Endothelial cell (in vitro differentiated cells): ENCODE results near the gene ELMOD3. TPM values are rescaled to one million over a fixed set of nuclear protein-coding genes. Genes with fewer than 3 reads are reported as not detected.

Source experiments
- DNase-seq: peaks from one replicate; pipeline ENCODE4 v3.0.0; 2021; ENCODE audit warnings: low spot score
- H3K27ac Mint-ChIP-seq: one replicate; pipeline ENCODE4 v1.8.0; 2021; ENCODE audit warnings: mixed read lengths, inconsistent platforms; ENCODE audit not compliant: unreplicated experiment
- H3K27me3 Mint-ChIP-seq: one replicate; pipeline ENCODE4 v1.8.0; 2021; ENCODE audit warnings: mild to moderate bottlenecking, moderate library complexity, mixed read lengths, inconsistent platforms; ENCODE audit not compliant: unreplicated experiment
- H3K36me3 Mint-ChIP-seq: one replicate; pipeline ENCODE4 v1.8.0; 2021; ENCODE audit warnings: mild to moderate bottlenecking, low read depth, mixed read lengths, inconsistent platforms; ENCODE audit not compliant: unreplicated experiment
- H3K4me1 Mint-ChIP-seq: one replicate; pipeline ENCODE4 v1.8.0; 2021; ENCODE audit warnings: mild to moderate bottlenecking, mixed read lengths, inconsistent platforms; ENCODE audit not compliant: unreplicated experiment
- H3K4me3 Mint-ChIP-seq: one replicate; pipeline ENCODE4 v1.8.0; 2021; ENCODE audit warnings: mild to moderate bottlenecking, mixed read lengths, inconsistent platforms; ENCODE audit not compliant: unreplicated experiment
- H3K9me3 Mint-ChIP-seq: one replicate; pipeline ENCODE4 v1.8.0; 2021; ENCODE audit warnings: mixed read lengths, inconsistent platforms; ENCODE audit not compliant: unreplicated experiment
- CTCF ChIP-seq: fragments of 200-600 bp; sonication (generic); IDR thresholded peaks from one replicate; pipeline ENCODE4 v1.5.0; 2021; ENCODE audit warnings: antibody characterized with exemption; ENCODE audit not compliant: unreplicated experiment
- total RNA-seq: library from RNA; stranded (reverse); fragmentation: NEBNext Ultra II Directional; extraction: Animal tissue kit (Norgen Biotek cat#: 25700); gene quantifications from one replicate; pipeline ENCODE4 v1.2.1, GENCODE V29; 2021; ENCODE audit not compliant: unreplicated experiment

The ELMOD3 gene
- total RNA-seq, 1 donor from 2014 or later: 15.9 TPM

GRCh38 chr2:85421260-85422071, 66.9 kb downstream of the ELMOD3 start:
- Mint-ChIP-seq H3K4me3 (peak overlapping the region; percentile 50), H3K27me3 (peaks cover 9% of the 10 kb centered on the region), H3K27ac (peak overlapping the region; percentile 97), H3K9me3 (no peaks in the 10 kb centered on the region), H3K36me3 (no peaks in the 10 kb centered on the region), H3K4me1 (peaks cover 31% of the 10 kb centered on the region)
- no peak for TF ChIP-seq CTCF
- DNase-seq: no peak

- H3K27me3 Mint-ChIP-seq: peaks cover 9% of the 10 kb centered on the region
- peak overlapping the region; percentile 50 for H3K4me3 Mint-ChIP-seq
- H3K9me3 Mint-ChIP-seq: no peaks in the 10 kb centered on the region
- peak overlapping the region; percentile 97 for H3K27ac Mint-ChIP-seq
- H3K36me3 Mint-ChIP-seq: no peaks in the 10 kb centered on the region
- peaks cover 31% of the 10 kb centered on the region for H3K4me1 Mint-ChIP-seq
- no peak for DNase-seq
- TF ChIP-seq CTCF: no peak
Measured at GRCh38 chr2:85422072-85422457, 67.5 kb downstream of the ELMOD3 start.

GRCh38 chr2:85423525-85423924, 69.0 kb downstream of the ELMOD3 start:
- Mint-ChIP-seq H3K27ac (no peak overlapping the region), H3K27me3 (peaks cover 15% of the 10 kb centered on the region), H3K4me1 (peaks cover 31% of the 10 kb centered on the region), H3K4me3 (no peak overlapping the region), H3K36me3 (no peaks in the 10 kb centered on the region), H3K9me3 (no peaks in the 10 kb centered on the region)
- TF ChIP-seq CTCF: no peak
- no peak for DNase-seq

GRCh38 chr2:85425588-85425987, 71.0 kb downstream of the ELMOD3 start:
- Mint-ChIP-seq H3K36me3 (no peaks in the 10 kb centered on the region), H3K9me3 (no peaks in the 10 kb centered on the region), H3K4me1 (peaks cover 22% of the 10 kb centered on the region), H3K4me3 (no peak overlapping the region), H3K27me3 (peaks cover 17% of the 10 kb centered on the region), H3K27ac (no peak overlapping the region)
- no peak for TF ChIP-seq CTCF
- DNase-seq: no peak

- H3K27ac Mint-ChIP-seq: no peak overlapping the region
- no peaks in the 10 kb centered on the region for H3K9me3 Mint-ChIP-seq
- TF ChIP-seq CTCF: no peak
- no peak for DNase-seq
- no peak overlapping the region for H3K4me3 Mint-ChIP-seq
- peaks cover 7% of the 10 kb centered on the region for H3K4me1 Mint-ChIP-seq
- peaks cover 13% of the 10 kb centered on the region for H3K27me3 Mint-ChIP-seq
- H3K36me3 Mint-ChIP-seq: no peaks in the 10 kb centered on the region
Measured at GRCh38 chr2:85427300-85427835, 72.8 kb downstream of the ELMOD3 start.
